Heart left ventricle (tissue), 16 donors: ENCODE results near the gene LSM12. TPM values are rescaled to one million over a fixed set of nuclear protein-coding genes. Genes with fewer than 3 reads are reported as not detected.
A peak's percentile ranks its signal among the peaks of the same experiment; 100 is the strongest.

Experiments
- ATAC-seq, 4 donors: fragments of 200-7000 bp; cut with Tn5 transposase; one replicate each; pipeline ENCODE4 v1.9.1; 2020 to 2022; ENCODE audit warnings: moderate library complexity in 4 of 4, mild to moderate bottlenecking in 3 of 4, moderate number of reproducible peaks in 1 of 4
- DNase-seq, 5 donors: peaks; one replicate each; pipeline ENCODE4 v3.0.0-alpha.2; 2020
- H3K27ac ChIP-seq, 12 donors: fragments of 200-600 bp; sonication (generic) in 4 of 12; one replicate each; pipeline versions ENCODE4 v1.5.0 to v1.8.0; 2016 to 2022; ENCODE audit warnings: mild to moderate bottlenecking in 2 of 12
- H3K27me3 ChIP-seq, 9 donors: fragments of 200-600 bp; sonication (generic) in 2 of 9; one replicate each; pipeline versions ENCODE4 v1.5.1 to v1.8.0; 2016 to 2022; ENCODE audit warnings: mild to moderate bottlenecking in 3 of 9
- H3K36me3 ChIP-seq, 9 donors: fragments of 200-600 bp; sonication (generic) in 2 of 9; one replicate each; pipeline versions ENCODE4 v1.5.0 to v1.8.0; 2018 to 2022; ENCODE audit warnings: mild to moderate bottlenecking in 2 of 9
- H3K4me1 ChIP-seq, 12 donors: fragments of 200-600 bp; sonication (generic) in 4 of 12; one replicate each; pipeline versions ENCODE4 v1.5.0 to v1.8.0; 2016 to 2022; ENCODE audit warnings: mild to moderate bottlenecking in 3 of 12
- H3K4me3 ChIP-seq, 12 donors: fragments of 200-600 bp; sonication (generic) in 4 of 12; one replicate each; pipeline versions ENCODE4 v1.5.0 to v1.8.0; 2017 to 2022; ENCODE audit warnings: mild to moderate bottlenecking in 9 of 12, moderate library complexity in 4 of 12
- H3K9me3 ChIP-seq, 12 donors: fragments of 200-600 bp; sonication (generic) in 4 of 12; one replicate each; pipeline versions ENCODE4 v1.5.0 to v1.8.0; 2016 to 2022; ENCODE audit warnings: mild to moderate bottlenecking in 1 of 12
- POLR2A ChIP-seq, 2 donors: fragments of 450-650 bp; IDR thresholded peaks; one replicate each; pipeline ENCODE4 v1.6.1; 2017; ENCODE audit warnings: antibody characterized with exemption in 2 of 2, mild to moderate bottlenecking in 2 of 2, moderate library complexity in 2 of 2
- WGBS, 4 donors: extraction: QIAGEN DNeasy Blood & Tissue Kit in 2 of 4; methylation state at CpG; one replicate each; pipeline versions ENCODE4 v1.1.5 to v1.1.7; 2013 to 2018; 5-methylcytosine and 5-hydroxymethylcytosine counted together
- intact Hi-C, 10 donors: fragments of 100-400 bp; cut with DNase I; formaldehyde crosslinking; loops; one replicate each; pipeline versions ENCODE4 v1.11.1 to v1.14.2; 2022
- long read RNA-seq, 3 donors: library from polyadenylated mRNA; unstranded; transcript quantifications; one replicate each; pipeline ENCODE4 v2.0.0, GENCODE V29; 2020 to 2021
- polyA plus RNA-seq, 2 donors: library from polyadenylated mRNA; stranded (reverse); fragments of 200-250 nt; gene quantifications; one replicate each; pipeline ENCODE4 v1.2.3, GENCODE V29; 2013
- total RNA-seq, 9 donors: library from RNA; depleted of rRNA in 2 of 9; stranded (reverse); fragments of >200 nt in 2 of 9; fragmentation: NEBNext Ultra II Directional in 3 of 9; extraction: Animal tissue kit (Norgen Biotek cat#: 25700) in 3 of 9; gene quantifications; one replicate each; pipeline versions ENCODE4 v1.1.0 to v1.2.4, GENCODE V29; 2016 to 2023
- TF ChIP-seq, protein P1 (sequence below), 12 donors: fragments of 200-600 bp; sonication (generic) in 4 of 12; IDR thresholded peaks; one replicate each; pipeline versions ENCODE4 v1.5.0 to v1.8.0; 2018 to 2022; ENCODE audit warnings: antibody characterized with exemption in 12 of 12, mild to moderate bottlenecking in 5 of 12
- donor health status: ischemic (EF 13 %, LVEDD 7.1; RV severe dilation, severe dysfunction).
- donor health status: healthy with polysubstance abuse.
- donor health status: DM: no; HTN: yes; CAD: no.
- donor health status: DM: no; HTN: no; CAD: no.
- donor health status: ischemic (EF 25% LVEDD 6.9; RV normal size, moderate dysfunction).
- donor health status: ischemic (EF 25% LVEDD 5.7; RV mildly dilated, moderate dysfunction).
- donor health status: healthy.
- donor health status: DM: yes; HTN: yes; CAD: no.
- donor health status: ischemic (EF 35%, LVEDD 5.7; RV mildly dilated, moderate dysfunction).
- donor health status: nonischemic (EF 11% LVEDD 7.7; RV severe dilation, severe dysfunction).
- donor health status: DM: yes; HTN: yes; CAD: no.
- donor health status: PGD.
- donor health status: ischemic (EF 29% LVEDD 5.4; RV normal size, mild dysfunction).
- donor health status: nonischemic (EF 23%, LVEDD 6.1; RV moderate dilation, normal function).

LSM12 gene
- total RNA-seq (10 to 100 TPM; 38.4 to 55.6 (median 44.1) TPM), polyA plus RNA-seq (10 to 100 TPM; 30.8 to 41.2 TPM)
- long read RNA-seq, donor 1, transcript LSM12-201 (5 exons, 2,308 nt) = major isoform, 14 of 17 reads
- long read RNA-seq, donor 1, partial matches to known transcripts = 0 of 17 reads
- long read RNA-seq, donor 1, other reads (novel, unspliced or antisense) = 3 of 17 reads
- long read RNA-seq, donor 2, transcript LSM12-201 (5 exons, 2,308 nt) = major isoform, 79 of 125 reads
- long read RNA-seq, donor 2, partial matches to known transcripts = 6 of 125 reads
- long read RNA-seq, donor 2, other reads (novel, unspliced or antisense) = 39 of 125 reads
- long read RNA-seq, donor 3, transcript LSM12-201 (5 exons, 2,308 nt) = major isoform, 15 of 18 reads
- long read RNA-seq, donor 3, partial matches to known transcripts = 1 of 18 reads
- long read RNA-seq, donor 3, other reads (novel, unspliced or antisense) = 2 of 18 reads

DNA sequence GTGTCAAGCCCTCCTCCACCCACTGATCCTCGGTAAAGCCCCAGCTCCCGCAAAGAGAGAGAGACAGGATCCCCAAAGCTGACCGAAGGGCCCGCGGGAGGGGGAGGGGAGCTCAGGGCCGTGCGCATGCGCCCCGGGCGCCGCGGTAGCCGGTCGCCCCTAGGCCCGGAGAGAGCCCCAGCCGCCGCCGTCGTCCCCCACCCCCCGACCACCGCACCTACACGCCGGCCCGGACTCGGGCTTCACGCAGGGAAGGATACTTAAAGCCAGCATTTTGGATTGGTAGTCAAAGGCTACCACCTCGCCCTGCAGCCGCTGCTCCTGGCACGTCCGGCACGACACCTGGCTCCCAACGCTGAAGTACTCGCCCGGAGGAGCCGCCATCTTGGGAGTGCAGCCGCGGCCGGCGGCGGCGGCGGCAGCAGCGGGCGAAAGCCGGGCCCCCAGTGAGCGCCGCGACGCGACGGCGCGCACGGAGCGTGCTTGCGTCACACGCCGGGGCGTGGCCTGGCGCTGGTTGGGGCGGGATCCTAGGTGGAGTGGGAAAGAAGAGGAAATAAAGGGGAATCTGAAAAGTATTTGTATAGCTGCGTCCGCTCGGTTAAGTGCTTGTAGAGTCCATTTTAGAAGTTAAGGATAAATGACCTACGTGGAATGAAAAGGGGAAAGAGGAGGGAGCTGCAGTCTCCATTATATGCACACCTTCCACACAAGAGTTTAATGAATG, at the start of gene LSM12:
LSM12 (minus strand) TSS at position 468 of the 727 bp plus-strand sequence; CDS start at position 384, 84 bp downstream.
- peak within 1 kb of the TSS; percentile 86 to 98 (median 94) for H3K27ac ChIP-seq
- intact Hi-C loops = loop anchor here in 2 of 10 donors (1.0 to 10.0 kb wide), 2 partner anchors 57 to 118 kb away; partner anchors contain the start of genes HDAC5 (in 1 of the 2) and TMUB2 (in 1 of the 2)
- peak; percentile 45 to 89 (median 78) for ATAC-seq
- peaks cover 0 to 31% (median 26%) of the 10 kb centered on the region in 9 donors for H3K36me3 ChIP-seq
- peaks cover 0 to 57% (median 25%) of the 10 kb centered on the region in 12 donors for H3K4me1 ChIP-seq
- TF ChIP-seq, protein P1, sequence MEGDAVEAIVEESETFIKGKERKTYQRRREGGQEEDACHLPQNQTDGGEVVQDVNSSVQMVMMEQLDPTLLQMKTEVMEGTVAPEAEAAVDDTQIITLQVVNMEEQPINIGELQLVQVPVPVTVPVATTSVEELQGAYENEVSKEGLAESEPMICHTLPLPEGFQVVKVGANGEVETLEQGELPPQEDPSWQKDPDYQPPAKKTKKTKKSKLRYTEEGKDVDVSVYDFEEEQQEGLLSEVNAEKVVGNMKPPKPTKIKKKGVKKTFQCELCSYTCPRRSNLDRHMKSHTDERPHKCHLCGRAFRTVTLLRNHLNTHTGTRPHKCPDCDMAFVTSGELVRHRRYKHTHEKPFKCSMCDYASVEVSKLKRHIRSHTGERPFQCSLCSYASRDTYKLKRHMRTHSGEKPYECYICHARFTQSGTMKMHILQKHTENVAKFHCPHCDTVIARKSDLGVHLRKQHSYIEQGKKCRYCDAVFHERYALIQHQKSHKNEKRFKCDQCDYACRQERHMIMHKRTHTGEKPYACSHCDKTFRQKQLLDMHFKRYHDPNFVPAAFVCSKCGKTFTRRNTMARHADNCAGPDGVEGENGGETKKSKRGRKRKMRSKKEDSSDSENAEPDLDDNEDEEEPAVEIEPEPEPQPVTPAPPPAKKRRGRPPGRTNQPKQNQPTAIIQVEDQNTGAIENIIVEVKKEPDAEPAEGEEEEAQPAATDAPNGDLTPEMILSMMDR (IDR thresholded peaks at IDR 0.05) = no peak
- peak in 1 of 2 donors; percentile 85 for TF ChIP-seq POLR2A (IDR thresholded peaks at IDR 0.05)
- H3K9me3 ChIP-seq = no peaks in the 10 kb centered on the region
- H3K27me3 ChIP-seq = no peaks in the 10 kb centered on the region
- WGBS, 4 donors = 0 to 1% (median 0%) methylated on average over 46 to 65 of the region's 65 CpGs
- peak within 1 kb of the TSS; percentile 48 to 93 (median 76) for H3K4me3 ChIP-seq
- peak; percentile 89 to 96 (median 92) for DNase-seq

DNA sequence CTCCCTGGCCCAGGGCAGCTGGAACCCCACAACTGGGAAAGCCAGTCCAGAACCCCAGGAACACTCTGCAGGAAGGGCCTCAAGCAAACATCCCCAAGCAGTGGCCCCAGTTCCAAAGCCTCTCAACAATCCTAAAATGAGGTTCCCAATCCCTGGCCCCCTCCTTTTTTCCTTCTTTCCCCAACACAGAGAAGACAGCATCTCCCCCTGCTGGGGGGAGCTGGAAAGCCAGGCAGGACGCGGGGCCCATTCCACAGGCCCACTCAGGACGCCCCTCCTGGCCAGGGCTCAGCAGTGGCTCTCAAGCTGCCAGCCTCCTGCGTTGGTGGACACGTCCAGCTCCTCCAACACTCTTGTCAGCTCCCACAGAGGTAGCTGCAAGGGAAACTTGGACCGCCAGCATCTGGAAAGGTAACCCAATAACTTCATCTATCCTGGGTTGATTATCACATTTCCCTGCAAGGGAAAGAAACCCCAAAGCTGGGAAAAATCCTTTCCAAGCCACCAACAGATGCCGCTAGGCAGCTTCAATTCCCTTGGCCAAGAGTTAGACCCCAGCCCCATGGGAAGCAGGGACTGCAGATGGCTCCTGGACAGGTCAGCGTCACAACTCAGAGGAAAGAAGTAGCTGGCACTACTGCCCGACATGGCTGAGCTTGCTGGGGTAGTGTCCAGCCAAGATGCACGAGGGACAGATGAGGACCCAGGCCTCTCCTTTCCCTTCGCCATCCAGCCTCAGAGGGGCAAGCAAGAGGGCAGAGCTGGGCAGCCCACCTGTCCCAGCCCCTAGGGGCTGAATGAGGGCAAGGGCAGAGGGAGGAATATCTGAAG, 49.3 kb upstream of the LSM12 start:
- Histone ChIP-seq H3K9me3 (no peaks in the 10 kb centered on the region), H3K27ac (peak overlapping the region in 8 of 12 donors; percentile 8 to 96 (median 32)), H3K27me3 (no peaks in the 10 kb centered on the region), H3K4me3 (no peak overlapping the region), H3K4me1 (peaks cover 6 to 97% (median 82%) of the 10 kb centered on the region in 12 donors), H3K36me3 (peaks cover 0 to 39% (median 31%) of the 10 kb centered on the region in 9 donors)
- 40 to 48% (median 45%) methylated on average over 10 to 11 of the region's 11 CpGs for WGBS, 4 donors
- no peak for TF ChIP-seq POLR2A (IDR thresholded peaks at IDR 0.05)
- TF ChIP-seq, protein P1 (IDR thresholded peaks at IDR 0.05) = peak; percentile 53 to 83 (median 73)
- no peak for ATAC-seq
- intact Hi-C loops = loop anchor here in 6 of 10 donors (5.0 to 10.0 kb wide), 6 partner anchors 33 to 173 kb away; partner anchors contain the start of genes PPY (in 2 of the 6), TMEM101 (in 2 of the 6), G6PC3 (in 1 of the 6) and NAGS (in 1 of the 6)
- no peak for DNase-seq

DNA sequence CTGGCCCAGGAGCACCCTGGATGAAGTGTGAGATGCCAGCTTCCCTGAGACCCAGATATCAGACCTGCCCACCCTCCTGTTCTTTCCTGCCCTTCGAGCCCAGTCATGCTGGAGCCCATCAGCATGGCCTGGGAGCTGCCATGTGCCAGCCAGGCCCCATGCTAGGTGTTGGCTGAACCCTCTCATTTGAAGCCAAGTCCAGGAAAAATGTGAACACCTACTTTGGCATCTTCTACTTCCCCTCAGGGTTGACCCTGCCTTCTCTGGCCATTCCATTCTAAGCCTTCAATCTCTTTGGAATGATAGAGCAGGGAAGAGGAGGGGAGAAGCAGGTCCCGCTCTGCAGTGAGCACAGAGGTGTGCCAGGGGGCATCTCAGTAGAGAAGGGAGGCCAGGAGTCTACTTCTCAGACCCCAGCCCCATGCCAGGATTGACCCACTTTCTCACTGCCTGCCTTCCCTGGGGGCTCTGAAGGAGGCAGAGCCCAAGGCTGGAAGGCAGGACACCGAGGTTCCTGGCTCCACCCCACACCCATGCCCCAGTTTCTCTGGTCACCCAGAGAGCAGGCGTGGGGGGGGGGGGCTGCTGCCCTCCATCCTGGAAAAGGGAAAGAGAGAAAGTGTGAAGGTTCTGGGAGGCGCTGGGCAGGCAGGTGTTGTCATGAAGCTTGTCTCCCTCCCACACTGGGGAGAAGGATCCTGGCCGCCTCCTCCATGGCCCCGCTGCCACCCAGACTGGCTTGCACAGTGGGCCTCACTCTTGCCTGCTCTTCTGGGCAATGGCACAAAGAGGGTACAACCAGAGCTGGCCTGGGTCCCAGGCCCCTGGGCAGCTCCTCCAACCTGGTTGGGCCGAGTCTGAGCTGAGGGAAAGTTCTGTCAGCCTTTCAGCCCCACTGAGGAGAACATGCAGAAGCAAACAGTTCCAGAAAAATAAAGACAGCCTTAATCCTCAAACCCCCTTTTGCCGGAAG, 47.7 kb upstream of the LSM12 start:
- Histone ChIP-seq H3K9me3 (no peaks in the 10 kb centered on the region), H3K36me3 (peaks cover 0 to 39% (median 31%) of the 10 kb centered on the region in 9 donors), H3K4me1 (peaks cover 13 to 97% (median 82%) of the 10 kb centered on the region in 12 donors), H3K4me3 (no peak overlapping the region), H3K27me3 (no peaks in the 10 kb centered on the region), H3K27ac (peak overlapping the region in 7 of 12 donors; percentile 54 to 97 (median 93))
- no peak for TF ChIP-seq POLR2A (IDR thresholded peaks at IDR 0.05)
- no peak for ATAC-seq
- DNase-seq = no peak
- WGBS, 4 donors = 62 to 78% (median 72%) methylated on average over 7 to 9 of the region's 9 CpGs
- intact Hi-C loops = loop anchor here in 5 of 10 donors (5.0 to 10.0 kb wide), 5 partner anchors 42 to 169 kb away; partner anchors contain the start of genes G6PC3 (in 3 of the 5), TMEM101 (in 3 of the 5), NAGS (in 1 of the 5) and PPY (in 1 of the 5)
